Measurements from ENCODE around the gene RBMX.

RBMX gene

DNA sequence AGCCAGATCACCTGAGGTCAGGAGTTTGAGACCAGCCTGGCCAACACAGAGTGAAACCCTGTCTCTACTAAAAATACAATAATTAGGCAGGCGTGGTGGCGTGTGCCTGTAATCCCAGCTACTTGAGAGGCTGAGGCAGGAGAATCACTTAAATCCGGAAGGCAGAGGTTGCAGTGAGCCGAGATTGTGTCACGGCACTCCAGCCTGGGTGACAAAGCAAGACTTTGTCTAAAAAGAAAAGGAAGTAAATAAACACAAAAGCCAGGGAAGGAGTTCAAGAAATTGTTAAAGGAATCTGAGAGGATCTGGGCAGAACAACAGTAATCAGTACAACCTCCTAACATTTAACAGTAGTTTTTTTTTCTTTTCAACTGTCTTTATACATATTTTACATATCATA, 51.1 kb downstream of the RBMX start:
- DNase-seq, result no peak

DNA sequence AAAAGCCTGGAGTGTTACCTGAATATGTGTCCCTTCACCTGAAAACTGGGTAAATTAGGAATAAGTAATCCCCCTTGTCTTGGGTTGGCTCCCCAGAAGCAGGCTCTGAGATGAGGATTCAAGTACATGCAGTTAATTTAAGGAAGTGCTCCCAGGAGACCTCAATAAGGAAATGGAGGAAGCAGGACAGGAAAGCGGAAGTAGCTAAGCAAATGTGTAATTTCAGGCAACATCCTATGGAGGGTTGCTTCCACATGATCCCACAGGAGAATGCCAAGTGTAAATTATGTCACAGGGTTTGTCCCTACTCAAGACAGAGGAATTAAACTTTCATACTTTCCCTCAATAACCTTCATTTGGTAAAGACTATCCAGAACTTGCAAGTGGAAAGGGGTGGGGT, 51.7 kb downstream of the RBMX start:
- DNase-seq, result no peak

DNA sequence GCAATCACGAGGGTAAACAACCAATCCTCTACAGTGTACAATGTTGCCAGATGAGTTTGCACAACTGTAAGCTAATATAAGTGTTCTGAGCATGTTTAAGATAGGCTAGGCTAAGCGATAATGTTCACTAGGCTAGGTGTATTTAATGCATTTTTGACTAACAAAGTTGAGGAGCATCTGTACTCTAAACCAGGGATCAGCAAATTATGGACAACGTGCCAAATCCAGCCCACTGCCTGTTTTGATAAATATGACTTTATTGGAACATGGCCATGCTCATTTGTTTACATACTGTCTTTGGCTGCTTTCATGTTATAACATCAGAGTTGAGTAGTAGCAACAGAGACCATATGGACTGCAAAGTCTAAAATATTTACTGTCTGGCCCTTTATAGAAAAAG, 53.5 kb downstream of the RBMX start:
- no peak for DNase-seq

DNA sequence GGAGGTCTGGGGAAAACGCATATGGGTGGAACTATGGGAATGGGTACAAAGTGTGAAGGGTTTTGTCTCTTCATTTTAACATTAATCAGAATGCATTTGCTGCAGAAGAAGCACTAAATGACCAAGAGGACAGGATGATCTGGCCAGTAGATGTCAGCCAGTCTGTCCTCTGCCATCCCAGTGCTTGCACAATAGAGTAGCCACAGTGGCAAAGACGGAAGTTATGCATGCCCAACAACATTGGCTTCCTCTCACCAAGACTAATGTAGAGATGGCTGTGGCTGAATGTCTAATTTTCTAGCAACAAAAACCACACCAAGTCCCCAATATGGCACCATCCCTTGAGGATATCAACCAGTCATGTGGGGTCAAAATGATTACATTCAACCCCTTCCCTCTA, 54.8 kb downstream of the RBMX start:
- DNase-seq, result no peak

All from stimulated activated naive CD4-positive, alpha-beta T cell treated with Interleukin-2 at 50 U/mL for 16 hours (primary cell).